ENCODE results near the gene ATP6V1E1.

DNA sequence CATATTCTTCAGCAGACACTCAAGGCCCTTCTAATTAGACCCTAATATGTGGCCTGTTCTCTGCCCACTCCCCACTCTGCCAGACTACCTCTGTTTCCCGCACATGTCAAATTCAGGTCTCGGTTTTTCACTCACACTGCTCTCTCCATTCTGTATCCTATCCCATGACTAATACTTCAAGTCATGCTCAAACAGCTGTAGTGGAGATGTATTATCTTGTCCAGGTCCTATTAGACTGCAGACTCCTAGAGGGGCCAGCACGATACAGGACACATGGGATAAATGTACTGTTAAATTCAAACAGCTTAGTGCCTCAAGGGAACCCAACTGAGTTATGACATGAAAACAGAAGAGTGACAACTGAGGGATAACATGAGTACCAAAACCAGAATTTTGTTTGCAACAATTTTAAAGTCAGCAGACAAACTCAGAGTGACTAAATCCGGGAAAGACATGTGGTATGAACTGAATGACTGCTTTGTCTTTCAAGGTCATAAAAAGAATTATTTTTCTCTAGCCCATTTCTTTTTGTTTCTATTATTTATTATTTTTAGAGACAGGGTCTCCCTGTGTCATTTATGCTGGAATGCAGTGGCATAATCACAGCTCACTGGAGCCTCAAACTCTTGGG, 20.5 kb downstream of the ATP6V1E1 start:
- no peak for TF ChIP-seq CTCF (IDR thresholded peaks at IDR 0.05)
- no peak for TF ChIP-seq POLR2A (IDR thresholded peaks at IDR 0.05)

Data from adrenal gland (tissue), 5 donors.